Mesenchymal stem cell (in vitro differentiated cells and primary cell): ENCODE data around the gene BNC2.

Experiments used
- DNase-seq: peaks from one replicate; pipeline ENCODE4 v3.0.0-alpha.2; 2013
- H2AFZ ChIP-seq: one replicate; pipeline ENCODE4 v1.6.1; 2013; ENCODE audit warnings: low read depth, mild to moderate bottlenecking, control low read depth, inconsistent platforms, low read length, moderate library complexity
- H2AK5ac ChIP-seq: 2 replicates; pipeline ENCODE4 v1.6.1; 2013; ENCODE audit warnings: low read length, moderate library complexity, mild to moderate bottlenecking, inconsistent platforms; ENCODE audit not compliant: severe bottlenecking
- H2BK120ac ChIP-seq: one replicate; pipeline ENCODE4 v1.6.1; 2013; ENCODE audit warnings: low read depth, mild to moderate bottlenecking, inconsistent platforms, low read length, moderate library complexity
- H2BK12ac ChIP-seq, 2 experiments: one replicate each; pipeline ENCODE4 v1.6.1; 2013; ENCODE audit warnings: inconsistent platforms in 2 of 2, low read length in 2 of 2, mild to moderate bottlenecking in 2 of 2, moderate library complexity in 2 of 2, control low read depth in 1 of 2
- H2BK15ac ChIP-seq: one replicate; pipeline ENCODE4 v1.6.1; 2013; ENCODE audit warnings: mild to moderate bottlenecking, low read depth, inconsistent platforms; ENCODE audit not compliant: poor library complexity, severe bottlenecking
- H2BK5ac ChIP-seq: 2 replicates; pipeline ENCODE4 v1.6.1; 2013; ENCODE audit warnings: low read depth, mild to moderate bottlenecking, low read length, control low read depth, inconsistent platforms; ENCODE audit not compliant: poor library complexity, severe bottlenecking
- H3K14ac ChIP-seq, 2 experiments: one replicate each; pipeline ENCODE4 v1.6.1; 2013; ENCODE audit warnings: inconsistent platforms in 2 of 2, low read length in 2 of 2, control low read depth in 1 of 2, mild to moderate bottlenecking in 1 of 2, moderate library complexity in 1 of 2
- H3K18ac ChIP-seq, 2 experiments: one replicate each; pipeline ENCODE4 v1.6.1; 2013; ENCODE audit warnings: inconsistent platforms in 2 of 2, low read length in 2 of 2, control low read depth in 1 of 2, low read depth in 1 of 2, mild to moderate bottlenecking in 1 of 2
- H3K23ac ChIP-seq, 2 experiments: one replicate each; pipeline ENCODE4 v1.6.1; 2013; ENCODE audit warnings: inconsistent platforms in 2 of 2, low read length in 2 of 2, mild to moderate bottlenecking in 2 of 2, moderate library complexity in 2 of 2, control low read depth in 1 of 2
- H3K27ac ChIP-seq: 2 replicates; pipeline ENCODE4 v1.5.1; 2013; ENCODE audit warnings: mild to moderate bottlenecking, moderate library complexity, low read length, control low read depth, inconsistent platforms; ENCODE audit not compliant: poor library complexity, severe bottlenecking
- H3K27me3 ChIP-seq, 2 experiments: 2 replicates each; pipeline versions ENCODE4 v1.6.1 to v1.7.0; 2013; ENCODE audit warnings: low read length in 2 of 2, mild to moderate bottlenecking in 2 of 2, moderate library complexity in 2 of 2, control low read depth in 1 of 2, inconsistent platforms in 1 of 2; ENCODE audit not compliant: control insufficient read depth in 1 of 2, insufficient read depth in 1 of 2
- H3K36me3 ChIP-seq, 2 experiments: 2 replicates each; pipeline versions ENCODE4 v1.6.1 to v1.7.0; 2013; ENCODE audit warnings: low read length in 2 of 2, control low read depth in 1 of 2, inconsistent platforms in 1 of 2, low read depth in 1 of 2, mild to moderate bottlenecking in 1 of 2; ENCODE audit not compliant: insufficient read depth in 2 of 2, control insufficient read depth in 1 of 2
- H3K4ac ChIP-seq, 2 experiments: one replicate each; pipeline ENCODE4 v1.6.1; 2013; ENCODE audit warnings: inconsistent platforms in 2 of 2, low read length in 2 of 2, mild to moderate bottlenecking in 2 of 2, moderate library complexity in 2 of 2, control low read depth in 1 of 2, low read depth in 1 of 2
- H3K4me1 ChIP-seq: 2 replicates; pipeline ENCODE4 v1.6.1; 2013; ENCODE audit warnings: low read depth, low read length, control low read depth; ENCODE audit not compliant: control insufficient read depth, insufficient read depth
- H3K4me2 ChIP-seq: 2 replicates; pipeline ENCODE4 v1.6.1; 2013; ENCODE audit warnings: low read length, mild to moderate bottlenecking, inconsistent platforms; ENCODE audit not compliant: poor library complexity, severe bottlenecking
- H3K4me3 ChIP-seq, 2 experiments: 2 replicates each; pipeline versions ENCODE4 v1.5.1 to v1.7.0; 2013; ENCODE audit warnings: low read length in 2 of 2, mild to moderate bottlenecking in 2 of 2, control low read depth in 1 of 2, low read depth in 1 of 2; ENCODE audit not compliant: insufficient read depth in 1 of 2
- H3K79me1 ChIP-seq: replicated peaks from 2 replicates; pipeline ENCODE4 v1.6.1; 2013; ENCODE audit warnings: mild to moderate bottlenecking, control low read depth, low read length, inconsistent platforms; ENCODE audit not compliant: poor library complexity, severe bottlenecking
- H3K9ac ChIP-seq: 2 replicates; pipeline ENCODE4 v1.7.0; 2013; ENCODE audit warnings: mild to moderate bottlenecking, low read length, moderate library complexity
- H3K9me3 ChIP-seq: 2 replicates; pipeline ENCODE4 v1.7.0; 2013; ENCODE audit warnings: mild to moderate bottlenecking, low read length; ENCODE audit not compliant: control insufficient read depth
- H4K8ac ChIP-seq: one replicate; pipeline ENCODE4 v1.6.1; 2013; ENCODE audit warnings: inconsistent platforms, mild to moderate bottlenecking, low read length, moderate library complexity
- H4K91ac ChIP-seq: one replicate; pipeline ENCODE4 v1.6.1; 2013; ENCODE audit warnings: mild to moderate bottlenecking, low read length, inconsistent platforms
- WGBS: methylation state at CpG from one replicate; pipeline ENCODE4 v1.1.7; 2013; ENCODE audit warnings: mixed read lengths; 5-methylcytosine and 5-hydroxymethylcytosine counted together

BNC2 gene

DNA sequence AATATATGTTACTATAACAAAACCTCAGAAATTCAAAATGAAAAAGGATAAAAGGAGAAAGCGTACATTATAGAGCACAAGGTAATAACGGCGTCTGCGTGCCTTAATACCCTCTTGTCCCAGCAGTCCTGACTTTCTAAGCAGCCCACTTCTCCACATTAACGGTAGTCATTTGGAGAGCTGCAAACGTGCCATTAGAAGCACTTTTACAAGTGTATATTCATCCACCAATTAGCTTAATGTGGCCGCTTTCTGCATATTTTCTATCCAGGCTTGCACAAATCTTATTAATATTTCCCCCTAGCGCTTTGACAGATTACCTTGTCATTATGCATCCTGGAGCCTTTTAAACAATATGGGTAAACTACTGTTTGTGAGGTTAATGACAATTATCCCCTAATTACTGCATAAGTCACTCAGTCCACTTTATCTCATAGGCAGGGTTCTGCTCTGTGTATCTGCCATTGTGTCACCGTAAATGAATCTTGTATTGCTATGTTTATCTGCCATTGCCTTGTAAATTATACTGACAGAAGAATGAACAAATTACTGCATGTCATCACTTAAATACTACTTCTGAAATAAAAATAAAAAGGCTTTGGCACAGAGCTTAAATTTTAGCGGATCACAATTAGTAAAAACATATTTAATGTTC lies 421.3 kb downstream of the BNC2 start:
- Histone ChIP-seq H2BK5ac (no peak overlapping the region), H3K27ac (no peak overlapping the region), H3K79me1 (peaks cover 26% of the 10 kb centered on the region), H3K4me3 (no peak overlapping the region), H3K4me1 (no peaks in the 10 kb centered on the region), H2AFZ (no peak overlapping the region), H2BK12ac (no peak overlapping the region), H4K91ac (no peak overlapping the region), H2AK5ac (no peak overlapping the region), H3K27me3 (no peaks in the 10 kb centered on the region), H2BK120ac (no peak overlapping the region), H3K9ac (no peak overlapping the region), H3K23ac (no peak overlapping the region), H3K14ac (no peak overlapping the region), H2BK15ac (no peak overlapping the region), H4K8ac (no peak overlapping the region), H3K9me3 (no peaks in the 10 kb centered on the region), H3K18ac (no peak overlapping the region), H3K4ac (no peak overlapping the region), H3K4me2 (no peak overlapping the region), H3K36me3 (peaks cover 0 to 7% of the 10 kb centered on the region in 2 experiments)
- no peak for DNase-seq
- 48% methylated on average over 8 of the region's 10 CpGs for WGBS

DNA sequence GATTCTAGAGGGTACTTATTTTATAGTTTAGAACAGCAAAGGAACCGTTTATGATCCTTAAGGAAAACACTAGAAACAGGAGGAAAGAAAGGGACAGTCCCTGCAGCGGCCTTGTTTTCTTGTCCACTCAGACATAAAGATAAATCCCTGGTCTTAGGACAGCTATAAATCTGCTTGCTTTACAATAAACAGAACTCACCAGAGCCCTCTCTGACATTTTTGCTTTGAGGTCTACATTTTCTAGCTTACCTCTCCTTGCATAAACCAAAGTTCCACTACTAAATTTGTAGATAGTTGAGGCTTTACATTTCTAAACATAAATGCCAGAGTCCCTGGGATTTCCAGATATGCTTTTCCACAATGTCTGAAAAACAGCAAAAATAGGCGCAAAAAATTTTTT lies 422.5 kb downstream of the BNC2 start:
- Histone ChIP-seq H3K36me3 (peaks cover 0 to 9% of the 10 kb centered on the region in 2 experiments), H3K27me3 (no peaks in the 10 kb centered on the region), H4K8ac (no peak overlapping the region), H2AK5ac (no peak overlapping the region), H2BK12ac (no peak overlapping the region), H4K91ac (no peak overlapping the region), H3K9me3 (no peaks in the 10 kb centered on the region), H2BK15ac (no peak overlapping the region), H3K14ac (no peak overlapping the region), H3K4me2 (no peak overlapping the region), H3K4me1 (no peaks in the 10 kb centered on the region), H3K4ac (no peak overlapping the region), H2BK120ac (no peak overlapping the region), H3K4me3 (no peak overlapping the region), H2AFZ (no peak overlapping the region), H3K18ac (no peak overlapping the region), H3K79me1 (peaks cover 18% of the 10 kb centered on the region), H3K27ac (no peak overlapping the region), H2BK5ac (no peak overlapping the region), H3K9ac (no peak overlapping the region), H3K23ac (no peak overlapping the region)
- WGBS = 4% methylated on average over 2 of the region's 3 CpGs
- no peak for DNase-seq

DNA sequence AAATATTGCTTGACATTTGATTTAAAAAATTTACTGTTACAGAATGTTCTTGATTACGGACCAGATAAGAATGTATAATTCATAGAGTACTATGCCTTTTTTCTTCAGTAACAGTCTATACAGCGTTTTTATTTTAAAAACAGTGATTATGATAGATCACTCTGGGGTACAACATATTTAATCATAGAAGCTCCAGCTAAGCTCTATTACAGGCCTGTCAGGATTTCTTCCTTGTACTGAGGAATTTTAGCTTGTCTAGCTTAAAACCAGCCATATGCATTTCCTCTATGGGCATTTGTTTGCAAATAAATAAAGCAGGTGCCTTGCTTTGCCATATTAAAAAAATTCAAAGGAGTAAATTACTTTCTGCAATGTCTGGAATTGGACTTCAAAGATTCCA lies 423.8 kb downstream of the BNC2 start:
- no peak overlapping the region for H3K27ac ChIP-seq
- H3K4me2 ChIP-seq = no peak overlapping the region
- no peak for DNase-seq
- H3K9me3 ChIP-seq = no peaks in the 10 kb centered on the region
- H3K14ac ChIP-seq = no peak overlapping the region
- WGBS = no CpG with 5 or more reads among the region's 2 CpGs
- H3K18ac ChIP-seq = no peak overlapping the region
- H2AK5ac ChIP-seq = no peak overlapping the region
- H2BK12ac ChIP-seq = no peak overlapping the region
- H3K9ac ChIP-seq = no peak overlapping the region
- H2BK15ac ChIP-seq = no peak overlapping the region
- H4K8ac ChIP-seq = no peak overlapping the region
- H2BK120ac ChIP-seq = no peak overlapping the region
- no peak overlapping the region for H3K4ac ChIP-seq
- H3K4me3 ChIP-seq = no peak overlapping the region
- no peak overlapping the region for H4K91ac ChIP-seq
- peaks cover 0 to 9% of the 10 kb centered on the region in 2 experiments for H3K36me3 ChIP-seq
- peaks cover 16% of the 10 kb centered on the region for H3K79me1 ChIP-seq
- peaks cover 1% of the 10 kb centered on the region for H3K4me1 ChIP-seq
- no peak overlapping the region for H2BK5ac ChIP-seq
- no peak overlapping the region for H3K23ac ChIP-seq
- no peak overlapping the region for H2AFZ ChIP-seq
- no peaks in the 10 kb centered on the region for H3K27me3 ChIP-seq

DNA sequence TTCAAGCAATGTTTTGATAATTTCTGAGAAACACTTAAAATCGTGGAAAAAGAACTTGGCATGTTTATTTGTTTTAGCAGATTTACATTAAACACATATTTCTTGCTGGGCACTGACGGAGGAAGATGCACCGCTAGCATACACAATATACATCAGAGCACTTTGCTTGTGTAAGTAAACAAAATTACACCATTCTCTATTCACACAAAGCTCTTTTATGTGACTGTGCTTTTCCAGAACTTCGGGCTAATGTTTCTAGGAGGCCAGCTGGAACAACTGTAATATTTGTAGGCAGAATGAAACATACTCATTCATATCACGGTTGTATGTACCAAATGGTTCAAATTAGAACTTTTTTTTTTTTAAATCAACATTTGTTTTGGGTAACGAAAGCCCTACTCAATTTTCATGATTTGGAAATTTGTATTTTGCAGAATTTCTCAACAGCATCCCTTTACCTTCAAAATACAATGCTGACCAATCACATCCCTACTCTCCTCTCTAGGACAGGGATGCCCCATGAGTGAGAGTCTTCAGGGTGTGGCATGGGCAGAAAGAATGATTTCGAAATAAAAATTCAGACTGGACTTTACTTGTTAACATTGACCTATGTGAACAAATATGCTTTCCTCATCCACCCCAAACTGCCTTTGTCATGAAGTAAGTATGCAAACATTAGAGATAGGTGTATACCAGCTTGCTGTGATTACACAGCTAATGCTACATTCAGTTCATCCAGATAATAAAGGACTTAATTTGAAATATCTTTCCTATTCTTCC lies 425.1 kb downstream of the BNC2 start:
- Histone ChIP-seq H3K27ac (no peak overlapping the region), H3K27me3 (no peaks in the 10 kb centered on the region), H3K79me1 (peaks cover 17% of the 10 kb centered on the region), H2BK5ac (no peak overlapping the region), H3K4me1 (peaks cover 1% of the 10 kb centered on the region), H3K14ac (no peak overlapping the region), H2BK120ac (no peak overlapping the region), H2AK5ac (no peak overlapping the region), H3K4me2 (no peak overlapping the region), H2BK15ac (no peak overlapping the region), H3K9ac (no peak overlapping the region), H3K4ac (no peak overlapping the region), H3K9me3 (no peaks in the 10 kb centered on the region), H4K91ac (no peak overlapping the region), H2BK12ac (no peak overlapping the region), H3K36me3 (peaks cover 0 to 9% of the 10 kb centered on the region in 2 experiments), H3K18ac (no peak overlapping the region), H3K4me3 (no peak overlapping the region), H3K23ac (no peak overlapping the region), H2AFZ (no peak overlapping the region), H4K8ac (no peak overlapping the region)
- DNase-seq = peak; percentile 46
- 15% methylated on average over 2 of the region's 7 CpGs for WGBS
